HG02885 (cell line): Measurements from ENCODE around the gene AGRN.

Experiments
- ATAC-seq: cut with Tn5 transposase; IDR thresholded peaks from one replicate; pipeline ENCODE4 v1.9.1; 2021; ENCODE audit warnings: mild to moderate bottlenecking; ENCODE audit not compliant: unreplicated experiment, poor library complexity

Gene AGRN

DNA sequence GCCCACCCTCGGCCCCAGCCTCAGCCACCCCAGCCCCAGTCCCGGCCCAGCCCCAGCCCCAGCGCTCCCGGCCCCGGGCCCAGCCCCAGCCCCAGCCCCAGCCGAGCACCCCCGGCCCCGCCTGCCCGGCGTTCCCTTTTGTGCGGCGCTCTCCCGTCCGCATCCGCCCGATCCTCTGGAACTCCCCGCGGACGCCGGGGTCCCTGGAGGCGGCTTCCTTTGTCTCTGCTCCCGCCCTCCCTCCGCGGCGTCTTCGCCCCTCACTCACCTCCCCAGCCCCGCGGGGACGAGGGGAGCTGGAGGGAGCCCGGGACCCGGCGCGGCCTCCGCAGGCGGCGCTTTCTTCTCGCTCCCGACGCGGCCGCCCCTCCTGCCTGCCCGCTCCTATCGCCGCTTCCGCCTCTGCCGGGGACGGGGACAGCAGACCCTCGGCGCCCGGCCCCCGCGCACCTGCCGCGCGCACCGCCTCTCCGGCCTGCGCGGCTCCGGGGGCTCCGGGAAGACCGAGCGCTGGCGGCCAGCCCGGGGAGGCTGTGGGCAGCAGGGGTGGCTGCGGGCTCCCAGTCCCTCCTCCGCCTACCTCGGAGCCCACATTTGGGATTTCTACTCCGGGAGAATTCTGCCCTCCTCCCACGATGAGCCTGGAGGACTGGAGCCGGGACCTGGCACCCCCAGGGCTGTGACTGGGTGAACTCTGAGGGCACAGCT is 14.0 kb downstream of the AGRN start:
- no peak for ATAC-seq

DNA sequence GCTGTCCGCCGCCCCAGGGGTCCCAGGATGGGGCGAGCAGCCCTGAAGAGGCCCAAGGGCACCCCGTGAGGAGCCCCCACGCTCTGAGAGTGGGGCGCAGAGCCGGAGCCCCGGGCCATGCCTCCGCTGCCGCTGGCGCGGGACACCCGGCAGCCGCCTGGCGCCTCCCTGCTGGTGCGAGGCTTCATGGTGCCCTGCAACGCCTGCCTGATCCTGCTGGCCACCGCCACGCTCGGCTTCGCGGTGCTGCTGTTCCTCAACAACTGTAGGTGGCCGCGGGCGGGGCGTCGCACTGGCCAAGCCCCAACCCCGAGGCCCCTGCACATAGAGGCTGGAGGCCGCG is 14.5 kb downstream of the AGRN start:
- no peak for ATAC-seq

DNA sequence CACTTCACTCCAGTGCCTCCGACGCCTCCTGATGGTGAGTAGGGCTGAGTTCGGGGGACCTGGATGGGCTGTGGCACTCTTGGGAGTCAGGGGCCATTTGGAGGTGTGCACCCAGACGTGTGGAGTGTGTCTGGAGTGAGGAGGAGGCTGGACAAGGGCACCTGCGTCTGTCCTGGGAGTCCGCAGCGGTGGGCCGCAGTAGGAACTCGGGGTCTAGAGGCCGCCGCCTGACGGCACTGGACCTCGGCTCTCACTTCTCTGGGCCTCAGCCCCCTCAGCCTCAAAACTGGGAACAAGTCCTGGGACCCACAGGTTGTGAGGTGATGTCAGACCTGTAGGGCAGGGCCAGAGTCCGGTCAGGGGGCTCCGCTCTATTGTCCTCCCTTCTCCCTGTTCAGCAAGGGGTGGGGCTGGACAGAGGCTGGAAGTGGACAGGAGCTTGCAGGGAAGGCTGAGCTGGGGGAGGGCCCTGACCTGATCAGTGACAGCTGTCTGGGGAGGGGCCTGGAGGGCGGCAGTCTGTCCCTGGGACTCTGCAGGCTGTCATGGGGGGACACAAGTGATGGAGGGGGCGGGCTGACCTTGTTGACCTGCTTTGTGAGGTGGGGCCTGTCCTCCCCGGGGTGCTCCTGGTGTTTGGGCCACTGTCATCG is 15.5 kb downstream of the AGRN start:
- no peak for ATAC-seq

GRCh38 chr1:1037366-1038327 is 17.7 kb downstream of the AGRN start:
- no peak for ATAC-seq

- peak; percentile 65 for ATAC-seq
Observed at GRCh38 chr1:1038694-1039093, 18.8 kb downstream of the AGRN start.

- peak; percentile 10 for ATAC-seq
Observed at GRCh38 chr1:1039145-1039910, 19.4 kb downstream of the AGRN start.

- ATAC-seq, result peak; percentile 57
Observed at GRCh38 chr1:1040004-1040991, 20.4 kb downstream of the AGRN start.

- no peak for ATAC-seq
Observed at GRCh38 chr1:1041092-1041523, 21.2 kb downstream of the AGRN start.

DNA sequence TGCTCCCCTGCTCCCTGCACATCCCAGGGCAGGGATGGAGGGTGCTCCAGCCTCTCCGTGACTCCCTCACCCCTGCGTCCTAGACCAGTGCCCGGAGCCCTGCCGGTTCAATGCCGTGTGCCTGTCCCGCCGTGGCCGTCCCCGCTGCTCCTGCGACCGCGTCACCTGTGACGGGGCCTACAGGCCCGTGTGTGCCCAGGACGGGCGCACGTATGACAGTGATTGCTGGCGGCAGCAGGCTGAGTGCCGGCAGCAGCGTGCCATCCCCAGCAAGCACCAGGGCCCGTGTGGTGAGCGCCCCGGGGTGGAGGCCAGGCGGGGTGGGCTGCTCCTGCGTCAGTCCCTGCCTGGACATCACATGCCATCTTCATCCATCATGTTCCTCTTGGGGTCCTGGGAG is 22.0 kb downstream of the AGRN start:
- ATAC-seq, result no peak

DNA sequence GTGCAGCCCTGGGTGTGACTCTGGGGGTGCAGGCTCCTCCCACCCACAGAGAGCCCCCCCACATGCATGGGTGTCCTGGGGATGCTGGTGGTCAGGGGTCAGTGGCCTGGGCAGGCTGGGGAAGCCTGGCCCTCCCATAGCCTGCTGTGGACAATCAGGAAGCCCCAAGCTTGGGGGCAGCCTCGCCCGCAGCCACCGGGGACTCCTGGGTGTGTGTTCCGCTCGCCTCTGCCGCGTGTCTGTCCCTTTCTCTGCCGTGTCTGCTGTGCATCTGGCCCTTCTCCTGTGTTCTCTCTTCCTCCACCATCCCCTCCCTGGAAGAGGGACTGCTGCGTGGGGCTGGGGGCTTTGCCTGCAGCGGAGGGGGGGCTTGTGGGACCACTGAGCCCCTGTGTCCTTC is 22.9 kb downstream of the AGRN start:
- no peak for ATAC-seq

- no peak for ATAC-seq
Observed at GRCh38 chr1:1043411-1043810, 23.5 kb downstream of the AGRN start.

DNA sequence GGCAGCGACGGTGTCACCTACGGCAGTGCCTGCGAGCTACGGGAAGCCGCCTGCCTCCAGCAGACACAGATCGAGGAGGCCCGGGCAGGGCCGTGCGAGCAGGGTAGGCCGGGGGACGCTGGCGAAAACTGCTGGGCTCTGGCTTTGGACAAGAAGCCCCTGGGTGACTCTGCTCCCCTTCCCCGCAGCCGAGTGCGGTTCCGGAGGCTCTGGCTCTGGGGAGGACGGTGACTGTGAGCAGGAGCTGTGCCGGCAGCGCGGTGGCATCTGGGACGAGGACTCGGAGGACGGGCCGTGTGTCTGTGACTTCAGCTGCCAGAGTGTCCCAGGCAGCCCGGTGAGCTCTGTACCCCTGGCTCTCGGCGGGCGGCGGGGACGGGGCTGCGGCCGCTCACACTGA is 24.0 kb downstream of the AGRN start:
- no peak for ATAC-seq

DNA sequence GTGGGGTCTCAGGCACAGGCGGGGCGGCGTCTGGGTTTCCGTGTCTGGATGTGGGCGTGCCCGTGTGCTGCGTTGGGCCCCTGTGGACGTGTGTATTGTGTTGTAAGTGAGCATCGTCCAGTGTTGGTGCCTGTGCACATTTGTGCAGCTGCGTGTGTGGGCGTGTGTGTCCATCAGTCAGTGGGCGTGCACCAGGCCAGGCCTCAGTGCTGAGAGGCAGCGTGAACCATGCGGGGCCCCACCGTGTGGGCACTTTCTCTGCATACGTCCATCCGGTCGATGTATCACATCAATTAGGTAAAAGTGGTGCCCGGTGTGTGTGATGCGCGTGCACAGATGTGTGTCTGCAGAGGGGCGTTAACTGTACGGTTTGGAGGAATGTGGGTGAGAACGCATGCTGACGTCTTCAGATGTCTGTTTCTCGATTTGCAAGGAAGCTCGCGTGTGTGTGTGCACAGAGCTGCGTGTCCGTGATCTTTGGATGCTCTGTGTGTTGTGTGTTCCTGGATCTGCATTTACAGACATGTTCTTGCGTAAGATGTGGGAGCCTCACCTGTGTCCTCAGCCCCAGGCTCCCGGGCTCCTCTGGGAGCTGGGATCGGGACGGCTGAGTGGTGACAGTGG is 24.6 kb downstream of the AGRN start:
- ATAC-seq, result no peak

DNA sequence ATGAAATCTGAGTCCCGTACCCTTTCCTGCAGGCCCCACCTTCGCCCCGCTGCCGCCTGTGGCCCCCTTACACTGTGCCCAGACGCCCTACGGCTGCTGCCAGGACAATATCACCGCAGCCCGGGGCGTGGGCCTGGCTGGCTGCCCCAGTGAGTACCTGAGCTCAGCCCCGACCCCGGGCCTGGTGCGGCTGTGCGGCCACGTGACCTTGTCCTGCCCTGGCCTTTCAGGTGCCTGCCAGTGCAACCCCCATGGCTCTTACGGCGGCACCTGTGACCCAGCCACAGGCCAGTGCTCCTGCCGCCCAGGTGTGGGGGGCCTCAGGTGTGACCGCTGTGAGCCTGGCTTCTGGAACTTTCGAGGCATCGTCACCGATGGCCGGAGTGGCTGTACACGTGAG is 25.2 kb downstream of the AGRN start:
- no peak for ATAC-seq

GRCh38 chr1:1046243-1046642 is 26.3 kb downstream of the AGRN start:
- ATAC-seq, result no peak

GRCh38 chr1:1046767-1047166 is 26.8 kb downstream of the AGRN start:
- ATAC-seq, result no peak

DNA sequence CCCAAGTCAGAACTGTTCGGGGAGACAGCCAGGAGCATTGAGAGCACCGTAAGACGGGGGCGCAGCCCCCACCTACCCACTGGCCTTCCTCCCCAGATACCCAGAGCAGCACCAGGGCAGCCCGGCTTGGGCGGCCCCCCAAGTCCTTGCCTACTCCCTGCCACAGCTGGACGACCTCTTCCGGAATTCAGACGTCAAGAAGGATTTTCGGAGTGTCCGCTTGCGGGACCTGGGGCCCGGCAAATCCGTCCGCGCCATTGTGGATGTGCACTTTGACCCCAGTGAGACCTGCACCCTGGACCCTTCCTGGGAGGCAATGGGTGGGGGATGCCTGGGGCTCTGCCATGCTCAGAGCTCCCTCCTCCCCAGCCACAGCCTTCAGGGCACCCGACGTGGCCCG is 27.5 kb downstream of the AGRN start:
- no peak for ATAC-seq

DNA sequence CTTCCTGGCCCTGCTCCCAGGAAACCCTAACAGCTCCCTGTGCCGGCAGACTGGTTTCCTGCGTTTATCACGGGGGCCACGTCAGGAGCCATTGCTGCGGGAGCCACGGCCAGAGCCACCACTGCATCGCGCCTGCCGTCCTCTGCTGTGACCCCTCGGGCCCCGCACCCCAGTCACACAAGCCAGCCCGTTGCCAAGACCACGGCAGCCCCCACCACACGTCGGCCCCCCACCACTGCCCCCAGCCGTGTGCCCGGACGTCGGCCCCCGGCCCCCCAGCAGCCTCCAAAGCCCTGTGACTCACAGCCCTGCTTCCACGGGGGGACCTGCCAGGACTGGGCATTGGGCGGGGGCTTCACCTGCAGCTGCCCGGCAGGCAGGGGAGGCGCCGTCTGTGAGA is 28.0 kb downstream of the AGRN start:
- no peak for ATAC-seq

DNA sequence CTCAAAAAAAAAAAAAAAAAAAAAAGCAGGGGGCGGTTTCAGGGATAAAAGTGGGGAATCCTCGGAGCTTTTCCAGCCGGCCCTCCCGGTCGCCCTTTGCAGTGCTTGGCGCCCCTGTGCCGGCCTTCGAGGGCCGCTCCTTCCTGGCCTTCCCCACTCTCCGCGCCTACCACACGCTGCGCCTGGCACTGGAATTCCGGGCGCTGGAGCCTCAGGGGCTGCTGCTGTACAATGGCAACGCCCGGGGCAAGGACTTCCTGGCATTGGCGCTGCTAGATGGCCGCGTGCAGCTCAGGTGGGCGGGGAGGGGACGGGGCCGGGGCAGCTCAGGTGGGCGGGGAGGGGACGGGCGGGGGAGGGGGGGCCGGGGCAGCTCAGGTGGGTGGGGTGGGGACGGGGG is 28.8 kb downstream of the AGRN start:
- ATAC-seq, result no peak
